ENCODE measurements around the gene ZNF417. TPM values are rescaled to one million over a fixed set of nuclear protein-coding genes. Genes with fewer than 3 reads are reported as not detected.

Gene ZNF417
- total and polyA plus RNA-seq, 2 donors from 2014 or later = 3.0 to 24.5 TPM

DNA sequence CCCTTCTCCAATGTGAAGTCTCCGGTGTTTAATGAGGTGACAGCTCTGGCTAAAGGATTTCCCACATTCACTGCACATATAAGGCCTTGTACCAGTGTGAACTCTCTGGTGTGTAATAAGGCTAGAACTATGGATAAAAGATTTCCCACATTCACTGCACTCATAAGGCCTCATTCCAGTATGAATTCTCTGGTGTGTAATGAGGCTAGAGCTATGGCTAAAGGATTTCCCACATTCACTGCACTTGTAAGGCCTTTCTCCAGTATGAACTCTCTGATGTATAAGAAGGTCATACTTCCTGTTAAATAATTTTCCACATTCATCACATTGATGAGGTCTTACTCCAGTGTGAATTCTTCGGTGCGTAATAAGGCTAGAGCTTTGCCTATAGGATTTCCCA, 25.2 kb upstream of the ZNF417 start:
- Histone ChIP-seq H3K4me3 (ENCODE audit: low read length in 3 of 3) (no peak overlapping the region), H3K36me3 (ENCODE audit: control insufficient read depth in 2 of 3, insufficient read depth in 3 of 3, low read length in 3 of 3) (peaks cover 8 to 31% (median 29%) of the 10 kb centered on the region in 3 donors), H3K4me1 (ENCODE audit: control insufficient read depth in 2 of 3, insufficient read depth in 2 of 3, low read depth in 1 of 3, low read length in 3 of 3) (peaks cover 0 to 11% (median 5%) of the 10 kb centered on the region in 3 donors), H3K27me3 (ENCODE audit: control insufficient read depth, insufficient read depth, low read length) (no peaks in the 10 kb centered on the region), H3K9me3 (ENCODE audit: control insufficient read depth in 2 of 3, insufficient read depth in 1 of 3, low read length in 3 of 3) (peaks cover 2 to 33% (median 8%) of the 10 kb centered on the region in 3 donors), H3K9ac (ENCODE audit: low read length in 3 of 3) (no peak overlapping the region), H3K27ac (ENCODE audit: low read depth in 2 of 2, low read length in 2 of 2) (no peak overlapping the region)
- TF ChIP-seq CTCF (IDR thresholded peaks at IDR 0.05; ENCODE audit: borderline replicate concordance, extremely low read depth, insufficient read depth) = no peak
- DNase-seq (no peak), FAIRE-seq (no peak)
- intact Hi-C loops (cut with DNase I) = no loop called here

GRCh38 chr19:57935731-57936130, 19.3 kb upstream of the ZNF417 start:
- peaks cover 0 to 9% (median 5%) of the 10 kb centered on the region in 3 donors for H3K36me3 ChIP-seq (ENCODE audit: control insufficient read depth in 2 of 3, insufficient read depth in 3 of 3, low read length in 3 of 3)
- peaks cover 0 to 10% (median 0%) of the 10 kb centered on the region in 3 donors for H3K4me1 ChIP-seq (ENCODE audit: control insufficient read depth in 2 of 3, insufficient read depth in 2 of 3, low read depth in 1 of 3, low read length in 3 of 3)
- H3K27me3 ChIP-seq (ENCODE audit: control insufficient read depth, insufficient read depth, low read length) = no peaks in the 10 kb centered on the region
- no peak overlapping the region for H3K9ac ChIP-seq (ENCODE audit: low read length in 3 of 3)
- no peak for TF ChIP-seq CTCF (IDR thresholded peaks at IDR 0.05; ENCODE audit: borderline replicate concordance, extremely low read depth, insufficient read depth)
- peak overlapping the region in 2 of 3 donors; percentile 72 to 87 for H3K4me3 ChIP-seq (ENCODE audit: low read length in 3 of 3)
- H3K9me3 ChIP-seq (ENCODE audit: control insufficient read depth in 2 of 3, insufficient read depth in 1 of 3, low read length in 3 of 3) = peaks cover 0 to 5% (median under 1%) of the 10 kb centered on the region in 3 donors
- intact Hi-C loops (cut with DNase I) = no loop called here
- FAIRE-seq (no peak), DNase-seq (no peak)
- no peak overlapping the region for H3K27ac ChIP-seq (ENCODE audit: low read depth in 2 of 2, low read length in 2 of 2)

- Histone ChIP-seq H3K36me3 (ENCODE audit: control insufficient read depth in 2 of 3, insufficient read depth in 3 of 3, low read length in 3 of 3) (peaks cover under 1 to 12% (median 4%) of the 10 kb centered on the region in 3 donors), H3K4me3 (ENCODE audit: low read length in 3 of 3) (peak within 1 kb of the TSS; percentile 71 to 87 (median 72)), H3K9me3 (ENCODE audit: control insufficient read depth in 2 of 3, insufficient read depth in 1 of 3, low read length in 3 of 3) (peaks cover 0 to 7% (median 0%) of the 10 kb centered on the region in 3 donors), H3K4me1 (ENCODE audit: control insufficient read depth in 2 of 3, insufficient read depth in 2 of 3, low read depth in 1 of 3, low read length in 3 of 3) (peaks cover 0 to 10% (median 0%) of the 10 kb centered on the region in 3 donors), H3K27me3 (ENCODE audit: control insufficient read depth, insufficient read depth, low read length) (no peaks in the 10 kb centered on the region), H3K27ac (ENCODE audit: low read depth in 2 of 2, low read length in 2 of 2) (peak within 1 kb of the TSS in 1 of 2 donors; percentile 37), H3K9ac (ENCODE audit: low read length in 3 of 3) (peak within 1 kb of the TSS in 2 of 3 donors; percentile 46 to 92)
- TF ChIP-seq CTCF (IDR thresholded peaks at IDR 0.05; ENCODE audit: borderline replicate concordance, extremely low read depth, insufficient read depth) = no peak
- DNase-seq (peak; percentile 73 to 96 (median 85)), FAIRE-seq (no peak)
- intact Hi-C loops (cut with DNase I) = no loop called here
These were observed 18.7 kb upstream of the ZNF417 start, which contains the start of gene ZNF418 for GRCh38 chr19:57934820-57935665. Gene ZNF418, minus strand, starts transcription at chr19:57935402. Its CDS starts 1,580 bp downstream, at chr19:57933822.
